ENCODE results near the gene DEGS1. TPM values are rescaled to one million over a fixed set of nuclear protein-coding genes. Genes with fewer than 3 reads are reported as not detected.

The DEGS1 gene
- total and polyA plus RNA-seq, 10 of the 15 experiments (the other 5 are each of a cell fraction or from before 2014, with no cell fraction given): 16.5 to 133 (median 46.0) TPM

GRCh38 chr1:224223819-224224714 lies 41.0 kb downstream of the DEGS1 start:
- Histone ChIP-seq H2AFZ (ENCODE audit: control insufficient read depth, low read depth, low read length) (no peak overlapping the region), H3K9me3 (replicated peaks; ENCODE audit: control insufficient read depth, insufficient read depth, low read length) (no peaks in the 10 kb centered on the region), H4K20me1 (ENCODE audit: control insufficient read depth, insufficient read depth) (no peaks in the 10 kb centered on the region), H3K79me2 (ENCODE audit: control insufficient read depth, insufficient read depth, low read length) (no peaks in the 10 kb centered on the region), H3K27ac (ENCODE audit: control insufficient read depth, insufficient read depth) (no peak overlapping the region), H3K27me3 (replicated peaks in 1 of 2; ENCODE audit: control insufficient read depth in 2 of 2, insufficient read depth in 2 of 2, low read length in 1 of 2) (no peaks in the 10 kb centered on the region), H3K4me3 (no peak overlapping the region), H3K4me1 (ENCODE audit: control insufficient read depth, insufficient read depth, low read length) (no peaks in the 10 kb centered on the region), H3K4me2 (ENCODE audit: control insufficient read depth, insufficient read depth) (no peak overlapping the region), H3K36me3 (ENCODE audit: control insufficient read depth in 2 of 2, insufficient read depth in 2 of 2, low read length in 1 of 2) (peaks cover 0 to 6% of the 10 kb centered on the region in 2 experiments; a peak in 3 of 4 replicates), H3K9ac (ENCODE audit: control insufficient read depth, insufficient read depth, low read length) (no peak overlapping the region)
- ChIA-PET SMC1A (ENCODE audit: uncharacterized antibody, unreplicated experiment) (no interaction called here), CTCF (no interaction called here), POLR2A (no interaction called here), RAD21 (ENCODE audit: unreplicated experiment) (no interaction called here)
- no TSS peak for BruUV-seq (replicated peaks)
- TF ChIP-seq NR2C2 (IDR thresholded peaks at IDR 0.05; ENCODE audit: borderline replicate concordance, control insufficient read depth, insufficient read length, low read depth): no peak
- no peak for TF ChIP-seq SREBF2 (IDR thresholded peaks at IDR 0.05; ENCODE audit: low read length)
- no peak for TF ChIP-seq SKIL (IDR thresholded peaks at IDR 0.05; ENCODE audit: low read depth, poor library complexity, severe bottlenecking)
- TF ChIP-seq CBX3 (IDR thresholded peaks at IDR 0.05; ENCODE audit: borderline replicate concordance, low read depth): no peak
- no peak for TF ChIP-seq TCF3 (IDR thresholded peaks at IDR 0.05; ENCODE audit: borderline replicate concordance, insufficient read depth, low read depth, low read length)
- no peak for TF ChIP-seq CREB1 (IDR thresholded peaks at IDR 0.05; ENCODE audit: low read depth)
- TF ChIP-seq BACH1 (IDR thresholded peaks at IDR 0.05; ENCODE audit: borderline replicate concordance): no peak
- TF ChIP-seq MYB (IDR thresholded peaks at IDR 0.05; ENCODE audit: borderline replicate concordance, low read depth, low read length): no peak
- TF ChIP-seq IRF4 (IDR thresholded peaks at IDR 0.05; ENCODE audit: low read depth, low read length): no peak
- no peak for TF ChIP-seq DPF2 (IDR thresholded peaks at IDR 0.05)
- no peak for TF ChIP-seq POLR2AphosphoS2 (IDR thresholded peaks at IDR 0.05; ENCODE audit: low read depth, low read length)
- no peak for TF ChIP-seq MEF2A (IDR thresholded peaks at IDR 0.05; ENCODE audit: insufficient read depth, low read depth, low read length)
- TF ChIP-seq KAT2A (conservative IDR thresholded peaks at IDR 0.05; ENCODE audit: control insufficient read depth, low read depth, low read length): no peak
- 85% methylated on average over 12 of the region's 12 CpGs for WGBS (ENCODE audit: insufficient coverage, insufficient replicate concordance, low lambda C conversion rate, missing lambda C conversion rate)
- ATAC-seq: no peak
- intact Hi-C loops (cut with micrococcal nuclease; ENCODE audit: unreplicated experiment) (loop anchor here (2.0 kb wide), 1 partner anchor 15 kb away; no protein-coding TSS in a partner anchor), in situ Hi-C loops (cut with MboI) (no loop called here)
- no peak for FAIRE-seq
- DNase-seq (ENCODE audit: low read depth, low spot score): no peak
